IMR-90 (cell line): Measurements from ENCODE around the gene OST4. TPM values are rescaled to one million over a fixed set of nuclear protein-coding genes. Genes with fewer than 3 reads are reported as not detected.

Source experiments
- FOS ChIP-seq: fragments of 150-350 bp; IDR thresholded peaks from 2 replicates; pipeline ENCODE4 v1.6.1; 2016; ENCODE audit warnings: low read depth, low read length
- polyA plus RNA-seq, 3 experiments: library from polyadenylated mRNA; depleted of rRNA; stranded (reverse); fragments of >200 nt; gene quantifications; 2 replicates each; pipeline ENCODE4 v1.2.3, GENCODE V29; 2012; ENCODE audit warnings: low replicate concordance in 1 of 3
- total RNA-seq: library from RNA; depleted of rRNA; stranded (reverse); fragments of >200 nt; gene quantifications from 2 replicates; pipeline ENCODE4 v1.2.3, GENCODE V29; 2012
- TF ChIP-seq, protein P1 (sequence below): fragments of 150-350 bp; IDR thresholded peaks from 2 replicates; pipeline ENCODE4 v1.6.1; 2016; ENCODE audit warnings: low read depth, mild to moderate bottlenecking, low read length, moderate library complexity, borderline replicate concordance
- TF ChIP-seq, protein P2 (sequence below): fragments of 150-350 bp; IDR thresholded peaks from 2 replicates; pipeline ENCODE4 v1.6.1; 2017; ENCODE audit warnings: mild to moderate bottlenecking, antibody characterized with exemption, low read length, low read depth

The OST4 gene
- total and polyA plus RNA-seq, 2 of the 4 experiments (the other 2 are of a cell fraction) = 386 to 806 TPM

DNA sequence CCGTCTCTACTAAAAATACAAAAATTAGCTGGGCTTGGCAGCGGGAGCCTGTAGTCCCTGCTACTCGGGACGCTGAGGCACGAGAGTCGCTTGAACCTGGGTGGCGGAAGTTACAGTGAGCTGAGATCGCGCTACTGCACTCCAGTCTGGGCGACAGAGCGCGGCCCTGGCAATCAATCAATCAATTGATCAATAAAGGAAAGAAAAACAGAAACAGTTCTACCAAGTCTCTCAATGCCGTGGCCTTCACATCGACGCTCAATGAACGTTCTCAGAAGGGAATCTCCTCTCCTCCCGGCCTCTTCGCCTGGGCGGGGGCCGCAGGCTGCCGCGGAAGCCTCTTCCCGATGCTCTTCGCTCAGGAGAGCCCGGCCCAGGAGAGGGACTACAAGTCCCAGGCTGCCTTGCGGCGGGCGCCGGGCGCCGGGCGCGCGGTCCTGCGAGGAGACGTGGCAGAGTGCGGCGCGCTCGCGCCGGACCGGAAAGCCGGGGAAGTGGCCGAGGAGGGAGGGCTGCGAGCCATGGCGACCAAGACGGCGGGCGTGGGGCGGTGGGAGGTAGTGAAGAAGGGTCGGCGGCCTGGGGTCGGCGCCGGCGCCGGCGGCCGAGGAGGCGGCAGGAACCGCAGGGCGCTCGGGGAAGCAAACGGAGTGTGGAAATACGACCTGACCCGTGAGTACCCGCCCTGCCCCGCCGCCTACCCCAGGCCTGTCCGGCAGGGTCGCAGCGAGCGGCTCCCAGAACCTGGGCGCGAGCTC is 38.8 kb downstream of the OST4 start, which contains the start of gene TMEM214 (continued):
- TF ChIP-seq, protein P1, sequence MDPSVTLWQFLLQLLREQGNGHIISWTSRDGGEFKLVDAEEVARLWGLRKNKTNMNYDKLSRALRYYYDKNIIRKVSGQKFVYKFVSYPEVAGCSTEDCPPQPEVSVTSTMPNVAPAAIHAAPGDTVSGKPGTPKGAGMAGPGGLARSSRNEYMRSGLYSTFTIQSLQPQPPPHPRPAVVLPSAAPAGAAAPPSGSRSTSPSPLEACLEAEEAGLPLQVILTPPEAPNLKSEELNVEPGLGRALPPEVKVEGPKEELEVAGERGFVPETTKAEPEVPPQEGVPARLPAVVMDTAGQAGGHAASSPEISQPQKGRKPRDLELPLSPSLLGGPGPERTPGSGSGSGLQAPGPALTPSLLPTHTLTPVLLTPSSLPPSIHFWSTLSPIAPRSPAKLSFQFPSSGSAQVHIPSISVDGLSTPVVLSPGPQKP = no peak
- TF ChIP-seq, protein P2, sequence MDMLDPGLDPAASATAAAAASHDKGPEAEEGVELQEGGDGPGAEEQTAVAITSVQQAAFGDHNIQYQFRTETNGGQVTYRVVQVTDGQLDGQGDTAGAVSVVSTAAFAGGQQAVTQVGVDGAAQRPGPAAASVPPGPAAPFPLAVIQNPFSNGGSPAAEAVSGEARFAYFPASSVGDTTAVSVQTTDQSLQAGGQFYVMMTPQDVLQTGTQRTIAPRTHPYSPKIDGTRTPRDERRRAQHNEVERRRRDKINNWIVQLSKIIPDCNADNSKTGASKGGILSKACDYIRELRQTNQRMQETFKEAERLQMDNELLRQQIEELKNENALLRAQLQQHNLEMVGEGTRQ = no peak
- no peak for TF ChIP-seq FOS
